ENCODE results near the gene EPX.

Gene EPX

GRCh38 chr17:58166682-58167081 is 25.8 kb upstream of the EPX start, which contains the start of gene OR4D2:
Gene OR4D2 (plus strand): TSS chr17:58166982. CDS start chr17:58169656, 2,674 bp downstream.
- no peak within 1 kb of the TSS for H3K4me3 ChIP-seq (ENCODE audit: low read depth, low read length)
- no peak for DNase-seq (ENCODE audit: low read depth)
- no peak for TF ChIP-seq MYC (IDR thresholded peaks at IDR 0.05; ENCODE audit: low read depth, low read length)

- no peak overlapping the region for H3K4me3 ChIP-seq (ENCODE audit: low read depth, low read length)
- no peak for TF ChIP-seq POLR2A (IDR thresholded peaks at IDR 0.05; ENCODE audit: extremely low read depth, insufficient read length)
- TF ChIP-seq MAX (IDR thresholded peaks at IDR 0.05; ENCODE audit: low read depth, low read length): no peak
- TF ChIP-seq CTCF (IDR thresholded peaks at IDR 0.05; ENCODE audit: low read depth, low read length): no peak
- no peak for TF ChIP-seq MYC (IDR thresholded peaks at IDR 0.05; ENCODE audit: low read depth, low read length)
These were observed 21.9 kb upstream of the EPX start for GRCh38 chr17:58170622-58171021.

GRCh38 chr17:58172369-58173071 is 20.0 kb upstream of the EPX start:
- no peak overlapping the region for H3K4me3 ChIP-seq (ENCODE audit: low read depth, low read length)
- peak; percentile 55 for DNase-seq (ENCODE audit: low read depth)
- TF ChIP-seq MAX (IDR thresholded peaks at IDR 0.05; ENCODE audit: low read depth, low read length) (peak; percentile 29; the same call in 1 of the 2 replicates), CTCF (IDR thresholded peaks at IDR 0.05; ENCODE audit: low read depth, low read length) (peak; percentile 49), MYC (IDR thresholded peaks at IDR 0.05; ENCODE audit: low read depth, low read length) (no peak), POLR2A (IDR thresholded peaks at IDR 0.05; ENCODE audit: extremely low read depth, insufficient read length) (no peak)

More at GRCh38 chr17:58170622-58171021, 21.9 kb upstream of the EPX start:
- DNase-seq (ENCODE audit: low read depth): no peak

GRCh38 chr17:58174871-58175270 is 17.7 kb upstream of the EPX start:
- H3K4me3 ChIP-seq (ENCODE audit: low read depth, low read length): no peak overlapping the region
- no peak for DNase-seq (ENCODE audit: low read depth)
- TF ChIP-seq MAX (IDR thresholded peaks at IDR 0.05; ENCODE audit: low read depth, low read length) (no peak), CTCF (IDR thresholded peaks at IDR 0.05; ENCODE audit: low read depth, low read length) (no peak), POLR2A (IDR thresholded peaks at IDR 0.05; ENCODE audit: extremely low read depth, insufficient read length) (no peak), MYC (IDR thresholded peaks at IDR 0.05; ENCODE audit: low read depth, low read length) (no peak)

GRCh38 chr17:58176200-58176599 is 16.3 kb upstream of the EPX start:
- no peak overlapping the region for H3K4me3 ChIP-seq (ENCODE audit: low read depth, low read length)
- DNase-seq (ENCODE audit: low read depth): peak; percentile 35
- TF ChIP-seq POLR2A (IDR thresholded peaks at IDR 0.05; ENCODE audit: extremely low read depth, insufficient read length): no peak

- no peak overlapping the region for H3K4me3 ChIP-seq (ENCODE audit: low read depth, low read length)
- DNase-seq (ENCODE audit: low read depth): no peak
- TF ChIP-seq CTCF (IDR thresholded peaks at IDR 0.05; ENCODE audit: low read depth, low read length) (no peak), MAX (IDR thresholded peaks at IDR 0.05; ENCODE audit: low read depth, low read length) (no peak), MYC (IDR thresholded peaks at IDR 0.05; ENCODE audit: low read depth, low read length) (no peak), POLR2A (IDR thresholded peaks at IDR 0.05; ENCODE audit: extremely low read depth, insufficient read length) (no peak)
These were observed 10.7 kb upstream of the EPX start for GRCh38 chr17:58181796-58182195.

- DNase-seq (ENCODE audit: low read depth): no peak
- H3K4me3 ChIP-seq (ENCODE audit: low read depth, low read length): no peak overlapping the region
- TF ChIP-seq MAX (IDR thresholded peaks at IDR 0.05; ENCODE audit: low read depth, low read length): no peak
- no peak for TF ChIP-seq CTCF (IDR thresholded peaks at IDR 0.05; ENCODE audit: low read depth, low read length)
- no peak for TF ChIP-seq MYC (IDR thresholded peaks at IDR 0.05; ENCODE audit: low read depth, low read length)
- TF ChIP-seq POLR2A (IDR thresholded peaks at IDR 0.05; ENCODE audit: extremely low read depth, insufficient read length): no peak
These were observed 9.0 kb upstream of the EPX start for GRCh38 chr17:58183514-58183913.
